ENCODE results near the gene MATN4.

Gene MATN4

GRCh38 chr20:45269056-45269455 is 39.0 kb downstream of the MATN4 start:
- H3K4me3 ChIP-seq (ENCODE audit: low read depth, low read length): no peak overlapping the region
- TF ChIP-seq POLR2A (IDR thresholded peaks at IDR 0.05; ENCODE audit: extremely low read depth, insufficient read length): no peak
- no peak for TF ChIP-seq CTCF (IDR thresholded peaks at IDR 0.05; ENCODE audit: low read depth, low read length)
- no peak for TF ChIP-seq MYC (IDR thresholded peaks at IDR 0.05; ENCODE audit: low read depth, low read length)
- no peak for TF ChIP-seq MAX (IDR thresholded peaks at IDR 0.05; ENCODE audit: low read depth, low read length)
- no peak for DNase-seq (ENCODE audit: low read depth)

- H3K4me3 ChIP-seq (ENCODE audit: low read depth, low read length): no peak overlapping the region
- TF ChIP-seq POLR2A (IDR thresholded peaks at IDR 0.05; ENCODE audit: extremely low read depth, insufficient read length) (no peak), MAX (IDR thresholded peaks at IDR 0.05; ENCODE audit: low read depth, low read length) (no peak), MYC (IDR thresholded peaks at IDR 0.05; ENCODE audit: low read depth, low read length) (no peak), CTCF (IDR thresholded peaks at IDR 0.05; ENCODE audit: low read depth, low read length) (no peak)
- DNase-seq (ENCODE audit: low read depth): no peak
These were observed 39.6 kb downstream of the MATN4 start for GRCh38 chr20:45268531-45268930.

GRCh38 chr20:45266977-45267376 is 41.1 kb downstream of the MATN4 start:
- H3K4me3 ChIP-seq (ENCODE audit: low read depth, low read length): no peak overlapping the region
- DNase-seq (ENCODE audit: low read depth): no peak
- TF ChIP-seq MYC (IDR thresholded peaks at IDR 0.05; ENCODE audit: low read depth, low read length) (no peak), MAX (IDR thresholded peaks at IDR 0.05; ENCODE audit: low read depth, low read length) (no peak), CTCF (IDR thresholded peaks at IDR 0.05; ENCODE audit: low read depth, low read length) (no peak), POLR2A (IDR thresholded peaks at IDR 0.05; ENCODE audit: extremely low read depth, insufficient read length) (no peak)

GRCh38 chr20:45263556-45264266 is 44.4 kb downstream of the MATN4 start:
- DNase-seq (ENCODE audit: low read depth): no peak
- no peak overlapping the region for H3K4me3 ChIP-seq (ENCODE audit: low read depth, low read length)
- TF ChIP-seq MYC (IDR thresholded peaks at IDR 0.05; ENCODE audit: low read depth, low read length): no peak

GRCh38 chr20:45258664-45259063 is 49.4 kb downstream of the MATN4 start:
- no peak overlapping the region for H3K4me3 ChIP-seq (ENCODE audit: low read depth, low read length)
- no peak for DNase-seq (ENCODE audit: low read depth)
- no peak for TF ChIP-seq CTCF (IDR thresholded peaks at IDR 0.05; ENCODE audit: low read depth, low read length)
- no peak for TF ChIP-seq POLR2A (IDR thresholded peaks at IDR 0.05; ENCODE audit: extremely low read depth, insufficient read length)
- no peak for TF ChIP-seq MYC (IDR thresholded peaks at IDR 0.05; ENCODE audit: low read depth, low read length)
- no peak for TF ChIP-seq MAX (IDR thresholded peaks at IDR 0.05; ENCODE audit: low read depth, low read length)

- no peak overlapping the region for H3K4me3 ChIP-seq (ENCODE audit: low read depth, low read length)
- no peak for TF ChIP-seq MAX (IDR thresholded peaks at IDR 0.05; ENCODE audit: low read depth, low read length)
- TF ChIP-seq MYC (IDR thresholded peaks at IDR 0.05; ENCODE audit: low read depth, low read length): no peak
- no peak for TF ChIP-seq CTCF (IDR thresholded peaks at IDR 0.05; ENCODE audit: low read depth, low read length)
- no peak for TF ChIP-seq POLR2A (IDR thresholded peaks at IDR 0.05; ENCODE audit: extremely low read depth, insufficient read length)
- DNase-seq (ENCODE audit: low read depth): no peak
These were observed 49.8 kb downstream of the MATN4 start for GRCh38 chr20:45258259-45258658.

Measured in NB4 (cell line).